Measurements from ENCODE around the gene TFR2. TPM values are rescaled to one million over a fixed set of nuclear protein-coding genes. Genes with fewer than 3 reads are reported as not detected.

TFR2 gene
- total RNA-seq, 4 donors from 2014 or later, result 0.38 to 1.1 (median 0.84) TPM

- intact Hi-C loops (cut with DNase I), result no loop called here
- no peak for TF ChIP-seq POLR2A (IDR thresholded peaks at IDR 0.05)
- TF ChIP-seq CTCF (IDR thresholded peaks at IDR 0.05), result no peak
- Histone ChIP-seq H3K4me1 (peaks cover 8 to 45% (median 27%) of the 10 kb centered on the region in 3 donors), H3K36me3 (peaks cover 49 to 84% (median 57%) of the 10 kb centered on the region in 3 donors), H3K27me3 (no peaks in the 10 kb centered on the region), H3K27ac (no peak overlapping the region), H3K9me3 (no peaks in the 10 kb centered on the region), H3K4me3 (no peak overlapping the region)
- 75 to 88% methylated on average over 4 to 5 of the region's 17 CpGs for WGBS, 2 donors
- no peak for DNase-seq
Observed at GRCh38 chr7:100686822-100687211, 45.5 kb upstream of the TFR2 start.

GRCh38 chr7:100686201-100686821, 45.0 kb upstream of the TFR2 start:
- Histone ChIP-seq H3K36me3 (peaks cover 54 to 89% (median 62%) of the 10 kb centered on the region in 3 donors), H3K9me3 (no peaks in the 10 kb centered on the region), H3K27me3 (no peaks in the 10 kb centered on the region), H3K27ac (no peak overlapping the region), H3K4me3 (no peak overlapping the region), H3K4me1 (peaks cover 3 to 45% (median 22%) of the 10 kb centered on the region in 3 donors)
- no peak for TF ChIP-seq CTCF (IDR thresholded peaks at IDR 0.05)
- no peak for TF ChIP-seq POLR2A (IDR thresholded peaks at IDR 0.05)
- WGBS, 2 donors, result 72 to 88% methylated on average over 18 of the region's 33 CpGs
- DNase-seq, result no peak
- intact Hi-C loops (cut with DNase I), result no loop called here

GRCh38 chr7:100685631-100686145, 44.3 kb upstream of the TFR2 start:
- no peaks in the 10 kb centered on the region for H3K27me3 ChIP-seq
- no peak for DNase-seq
- peaks cover 55 to 95% (median 62%) of the 10 kb centered on the region in 3 donors for H3K36me3 ChIP-seq
- no peak overlapping the region for H3K4me3 ChIP-seq
- no peaks in the 10 kb centered on the region for H3K9me3 ChIP-seq
- 85 to 89% methylated on average over 7 to 16 of the region's 17 CpGs for WGBS, 2 donors
- peaks cover 4 to 45% (median 18%) of the 10 kb centered on the region in 3 donors for H3K4me1 ChIP-seq
- no peak for TF ChIP-seq CTCF (IDR thresholded peaks at IDR 0.05)
- no peak for TF ChIP-seq POLR2A (IDR thresholded peaks at IDR 0.05)
- intact Hi-C loops (cut with DNase I), result no loop called here
- H3K27ac ChIP-seq, result no peak overlapping the region

- no peak overlapping the region for H3K4me3 ChIP-seq
- intact Hi-C loops (cut with DNase I), result no loop called here
- WGBS, 2 donors, result 80 to 86% methylated on average over 2 to 7 of the region's 18 CpGs
Observed at GRCh38 chr7:100685049-100685605, 43.8 kb upstream of the TFR2 start.

More at GRCh38 chr7:100685049-100685605, 43.8 kb upstream of the TFR2 start:
- DNase-seq, result no peak
- Histone ChIP-seq H3K36me3 (peaks cover 55 to 97% (median 62%) of the 10 kb centered on the region in 3 donors), H3K27me3 (no peaks in the 10 kb centered on the region), H3K27ac (no peak overlapping the region), H3K4me1 (peaks cover 9 to 45% (median 24%) of the 10 kb centered on the region in 3 donors), H3K9me3 (no peaks in the 10 kb centered on the region)
- TF ChIP-seq CTCF (IDR thresholded peaks at IDR 0.05) (no peak), POLR2A (IDR thresholded peaks at IDR 0.05) (no peak)

All from esophagus squamous epithelium (tissue), 5 donors.